ENCODE results near the gene SCN11A. TPM values are rescaled to one million over a fixed set of nuclear protein-coding genes. Genes with fewer than 3 reads are reported as not detected.

The SCN11A gene
- total and polyA plus RNA-seq, 2 of the 13 experiments (the other 11 are each of a cell fraction or from before 2014, with no cell fraction given) = 0.02 to 0.11 TPM

DNA sequence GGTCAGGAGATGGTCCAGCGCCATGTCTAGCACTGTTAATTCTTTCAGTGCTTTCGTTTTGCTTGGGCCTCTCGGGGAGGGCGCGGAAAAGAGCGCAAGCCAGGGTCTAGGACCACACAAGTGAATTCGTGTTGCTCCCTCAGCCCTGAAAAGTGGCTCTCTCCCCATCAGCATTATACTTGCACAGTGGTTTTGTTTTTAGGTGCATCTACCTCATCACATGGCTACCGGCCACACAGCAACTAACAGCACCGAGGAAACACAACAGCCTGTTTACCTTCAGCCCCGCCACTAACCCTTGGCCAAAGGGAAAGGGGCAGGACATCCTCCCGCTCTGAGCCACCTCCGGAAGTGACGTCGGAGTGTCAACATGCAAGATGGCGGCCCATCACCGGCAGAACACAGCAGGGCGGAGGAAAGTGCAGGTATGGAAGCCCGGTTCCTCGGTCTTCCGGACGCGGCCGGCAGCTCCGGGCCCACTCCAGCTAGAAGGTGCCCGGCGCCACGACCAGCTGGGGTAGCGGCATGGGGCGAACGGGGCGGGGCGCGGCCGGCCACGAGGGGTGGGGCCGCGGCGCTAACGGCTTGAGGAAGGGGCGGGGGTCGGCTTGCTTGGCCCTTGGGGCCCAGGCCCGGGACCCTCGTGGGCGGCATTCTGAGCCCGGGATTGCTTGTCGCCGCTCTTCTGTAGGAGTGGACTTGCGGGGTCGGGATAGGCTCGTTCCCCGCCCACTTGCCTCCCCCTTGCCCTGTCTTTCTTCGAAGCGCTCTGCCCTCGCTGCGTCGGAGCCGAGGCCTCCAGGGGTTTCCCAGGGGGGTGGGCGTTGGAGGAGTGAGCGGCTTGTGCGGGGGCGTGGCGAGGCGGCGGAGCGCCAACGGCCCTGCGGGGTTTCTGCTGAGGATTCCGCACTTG is at the start of gene SCN11A, which contains the start of gene WDR48 (continued):
- TF ChIP-seq, protein P1, sequence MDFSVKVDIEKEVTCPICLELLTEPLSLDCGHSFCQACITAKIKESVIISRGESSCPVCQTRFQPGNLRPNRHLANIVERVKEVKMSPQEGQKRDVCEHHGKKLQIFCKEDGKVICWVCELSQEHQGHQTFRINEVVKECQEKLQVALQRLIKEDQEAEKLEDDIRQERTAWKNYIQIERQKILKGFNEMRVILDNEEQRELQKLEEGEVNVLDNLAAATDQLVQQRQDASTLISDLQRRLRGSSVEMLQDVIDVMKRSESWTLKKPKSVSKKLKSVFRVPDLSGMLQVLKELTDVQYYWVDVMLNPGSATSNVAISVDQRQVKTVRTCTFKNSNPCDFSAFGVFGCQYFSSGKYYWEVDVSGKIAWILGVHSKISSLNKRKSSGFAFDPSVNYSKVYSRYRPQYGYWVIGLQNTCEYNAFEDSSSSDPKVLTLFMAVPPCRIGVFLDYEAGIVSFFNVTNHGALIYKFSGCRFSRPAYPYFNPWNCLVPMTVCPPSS (IDR thresholded peaks at IDR 0.05) = no peak
- TF ChIP-seq HOXA5 (CRISPR knock-in tag; IDR thresholded peaks at IDR 0.05) (peak; percentile 70; the same call in 1 of the 2 replicates), ZNF124 (CRISPR knock-in tag; IDR thresholded peaks at IDR 0.05) (0 out of 2 replicates have a peak, but pooled peaks have one; percentile 7), SMAD1 (CRISPR knock-in tag; IDR thresholded peaks at IDR 0.05; ENCODE audit: borderline replicate concordance, low read depth) (no peak), ZSCAN20 (CRISPR knock-in tag; IDR thresholded peaks at IDR 0.05; ENCODE audit: borderline replicate concordance) (no peak), ZSCAN25 (CRISPR knock-in tag; IDR thresholded peaks at IDR 0.05) (no peak; the same call in 1 of the 2 replicates), MAFK (conservative IDR thresholded peaks at IDR 0.05 in 1 of 2, IDR thresholded peaks at IDR 0.05 in 1 of 2; ENCODE audit: low read length in 2 of 2) (no peak), MEIS1 (CRISPR knock-in tag; IDR thresholded peaks at IDR 0.05; ENCODE audit: borderline replicate concordance) (peak; percentile 57; the same call in 1 of the 2 replicates), ZNF234 (CRISPR knock-in tag; conservative IDR thresholded peaks at IDR 0.05) (no peak), SP2 (CRISPR knock-in tag; IDR thresholded peaks at IDR 0.05) (peak; percentile 85)
- TF ChIP-seq, protein P2, sequence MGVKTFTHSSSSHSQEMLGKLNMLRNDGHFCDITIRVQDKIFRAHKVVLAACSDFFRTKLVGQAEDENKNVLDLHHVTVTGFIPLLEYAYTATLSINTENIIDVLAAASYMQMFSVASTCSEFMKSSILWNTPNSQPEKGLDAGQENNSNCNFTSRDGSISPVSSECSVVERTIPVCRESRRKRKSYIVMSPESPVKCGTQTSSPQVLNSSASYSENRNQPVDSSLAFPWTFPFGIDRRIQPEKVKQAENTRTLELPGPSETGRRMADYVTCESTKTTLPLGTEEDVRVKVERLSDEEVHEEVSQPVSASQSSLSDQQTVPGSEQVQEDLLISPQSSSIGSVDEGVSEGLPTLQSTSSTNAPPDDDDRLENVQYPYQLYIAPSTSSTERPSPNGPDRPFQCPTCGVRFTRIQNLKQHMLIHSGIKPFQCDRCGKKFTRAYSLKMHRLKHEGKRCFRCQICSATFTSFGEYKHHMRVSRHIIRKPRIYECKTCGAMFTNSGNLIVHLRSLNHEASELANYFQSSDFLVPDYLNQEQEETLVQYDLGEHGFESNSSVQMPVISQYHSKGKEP (CRISPR knock-in tag; IDR thresholded peaks at IDR 0.05) = no peak
- TF ChIP-seq, protein P3, sequence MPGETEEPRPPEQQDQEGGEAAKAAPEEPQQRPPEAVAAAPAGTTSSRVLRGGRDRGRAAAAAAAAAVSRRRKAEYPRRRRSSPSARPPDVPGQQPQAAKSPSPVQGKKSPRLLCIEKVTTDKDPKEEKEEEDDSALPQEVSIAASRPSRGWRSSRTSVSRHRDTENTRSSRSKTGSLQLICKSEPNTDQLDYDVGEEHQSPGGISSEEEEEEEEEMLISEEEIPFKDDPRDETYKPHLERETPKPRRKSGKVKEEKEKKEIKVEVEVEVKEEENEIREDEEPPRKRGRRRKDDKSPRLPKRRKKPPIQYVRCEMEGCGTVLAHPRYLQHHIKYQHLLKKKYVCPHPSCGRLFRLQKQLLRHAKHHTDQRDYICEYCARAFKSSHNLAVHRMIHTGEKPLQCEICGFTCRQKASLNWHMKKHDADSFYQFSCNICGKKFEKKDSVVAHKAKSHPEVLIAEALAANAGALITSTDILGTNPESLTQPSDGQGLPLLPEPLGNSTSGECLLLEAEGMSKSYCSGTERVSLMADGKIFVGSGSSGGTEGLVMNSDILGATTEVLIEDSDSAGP (CRISPR knock-in tag; IDR thresholded peaks at IDR 0.05; ENCODE audit: borderline replicate concordance) = peak; percentile 79; the same call in 1 of the 2 replicates
- TF ChIP-seq, protein P4, sequence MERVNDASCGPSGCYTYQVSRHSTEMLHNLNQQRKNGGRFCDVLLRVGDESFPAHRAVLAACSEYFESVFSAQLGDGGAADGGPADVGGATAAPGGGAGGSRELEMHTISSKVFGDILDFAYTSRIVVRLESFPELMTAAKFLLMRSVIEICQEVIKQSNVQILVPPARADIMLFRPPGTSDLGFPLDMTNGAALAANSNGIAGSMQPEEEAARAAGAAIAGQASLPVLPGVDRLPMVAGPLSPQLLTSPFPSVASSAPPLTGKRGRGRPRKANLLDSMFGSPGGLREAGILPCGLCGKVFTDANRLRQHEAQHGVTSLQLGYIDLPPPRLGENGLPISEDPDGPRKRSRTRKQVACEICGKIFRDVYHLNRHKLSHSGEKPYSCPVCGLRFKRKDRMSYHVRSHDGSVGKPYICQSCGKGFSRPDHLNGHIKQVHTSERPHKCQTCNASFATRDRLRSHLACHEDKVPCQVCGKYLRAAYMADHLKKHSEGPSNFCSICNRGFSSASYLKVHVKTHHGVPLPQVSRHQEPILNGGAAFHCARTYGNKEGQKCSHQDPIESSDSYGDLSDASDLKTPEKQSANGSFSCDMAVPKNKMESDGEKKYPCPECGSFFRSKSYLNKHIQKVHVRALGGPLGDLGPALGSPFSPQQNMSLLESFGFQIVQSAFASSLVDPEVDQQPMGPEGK (CRISPR knock-in tag; IDR thresholded peaks at IDR 0.05) = peak; percentile 66
- TF ChIP-seq, protein P5, sequence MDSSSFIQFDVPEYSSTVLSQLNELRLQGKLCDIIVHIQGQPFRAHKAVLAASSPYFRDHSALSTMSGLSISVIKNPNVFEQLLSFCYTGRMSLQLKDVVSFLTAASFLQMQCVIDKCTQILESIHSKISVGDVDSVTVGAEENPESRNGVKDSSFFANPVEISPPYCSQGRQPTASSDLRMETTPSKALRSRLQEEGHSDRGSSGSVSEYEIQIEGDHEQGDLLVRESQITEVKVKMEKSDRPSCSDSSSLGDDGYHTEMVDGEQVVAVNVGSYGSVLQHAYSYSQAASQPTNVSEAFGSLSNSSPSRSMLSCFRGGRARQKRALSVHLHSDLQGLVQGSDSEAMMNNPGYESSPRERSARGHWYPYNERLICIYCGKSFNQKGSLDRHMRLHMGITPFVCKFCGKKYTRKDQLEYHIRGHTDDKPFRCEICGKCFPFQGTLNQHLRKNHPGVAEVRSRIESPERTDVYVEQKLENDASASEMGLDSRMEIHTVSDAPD (CRISPR knock-in tag; IDR thresholded peaks at IDR 0.05) = no peak
- TF ChIP-seq, protein P6, sequence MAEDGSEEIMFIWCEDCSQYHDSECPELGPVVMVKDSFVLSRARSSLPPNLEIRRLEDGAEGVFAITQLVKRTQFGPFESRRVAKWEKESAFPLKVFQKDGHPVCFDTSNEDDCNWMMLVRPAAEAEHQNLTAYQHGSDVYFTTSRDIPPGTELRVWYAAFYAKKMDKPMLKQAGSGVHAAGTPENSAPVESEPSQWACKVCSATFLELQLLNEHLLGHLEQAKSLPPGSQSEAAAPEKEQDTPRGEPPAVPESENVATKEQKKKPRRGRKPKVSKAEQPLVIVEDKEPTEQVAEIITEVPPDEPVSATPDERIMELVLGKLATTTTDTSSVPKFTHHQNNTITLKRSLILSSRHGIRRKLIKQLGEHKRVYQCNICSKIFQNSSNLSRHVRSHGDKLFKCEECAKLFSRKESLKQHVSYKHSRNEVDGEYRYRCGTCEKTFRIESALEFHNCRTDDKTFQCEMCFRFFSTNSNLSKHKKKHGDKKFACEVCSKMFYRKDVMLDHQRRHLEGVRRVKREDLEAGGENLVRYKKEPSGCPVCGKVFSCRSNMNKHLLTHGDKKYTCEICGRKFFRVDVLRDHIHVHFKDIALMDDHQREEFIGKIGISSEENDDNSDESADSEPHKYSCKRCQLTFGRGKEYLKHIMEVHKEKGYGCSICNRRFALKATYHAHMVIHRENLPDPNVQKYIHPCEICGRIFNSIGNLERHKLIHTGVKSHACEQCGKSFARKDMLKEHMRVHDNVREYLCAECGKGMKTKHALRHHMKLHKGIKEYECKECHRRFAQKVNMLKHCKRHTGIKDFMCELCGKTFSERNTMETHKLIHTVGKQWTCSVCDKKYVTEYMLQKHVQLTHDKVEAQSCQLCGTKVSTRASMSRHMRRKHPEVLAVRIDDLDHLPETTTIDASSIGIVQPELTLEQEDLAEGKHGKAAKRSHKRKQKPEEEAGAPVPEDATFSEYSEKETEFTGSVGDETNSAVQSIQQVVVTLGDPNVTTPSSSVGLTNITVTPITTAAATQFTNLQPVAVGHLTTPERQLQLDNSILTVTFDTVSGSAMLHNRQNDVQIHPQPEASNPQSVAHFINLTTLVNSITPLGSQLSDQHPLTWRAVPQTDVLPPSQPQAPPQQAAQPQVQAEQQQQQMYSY (CRISPR knock-in tag; IDR thresholded peaks at IDR 0.05) = no peak
